GM19395 (cell line): Measurements from ENCODE around the gene ETNK1.
"Not testable (repeated sequence)": the region's sequence is repeated elsewhere in the genome, so short reads cannot be mapped to it uniquely, and the experiment has no call there.

Experiments used
- ATAC-seq: cut with Tn5 transposase; IDR thresholded peaks from one replicate; pipeline ENCODE4 v1.9.1; 2021; ENCODE audit warnings: mild to moderate bottlenecking, moderate library complexity; ENCODE audit not compliant: unreplicated experiment

The ETNK1 gene

GRCh38 chr12:22624870-22625761, at the start of gene ETNK1:
TSS of gene ETNK1 (plus strand) at chr12:22625171. CDS start at chr12:22625431, 260 bp downstream.
- peak; percentile 95 for ATAC-seq

- ATAC-seq, result no peak
Measured at GRCh38 chr12:22576065-22576464, 48.9 kb upstream of the ETNK1 start.

GRCh38 chr12:22576473-22576872, 48.5 kb upstream of the ETNK1 start:
- ATAC-seq, result no peak

DNA sequence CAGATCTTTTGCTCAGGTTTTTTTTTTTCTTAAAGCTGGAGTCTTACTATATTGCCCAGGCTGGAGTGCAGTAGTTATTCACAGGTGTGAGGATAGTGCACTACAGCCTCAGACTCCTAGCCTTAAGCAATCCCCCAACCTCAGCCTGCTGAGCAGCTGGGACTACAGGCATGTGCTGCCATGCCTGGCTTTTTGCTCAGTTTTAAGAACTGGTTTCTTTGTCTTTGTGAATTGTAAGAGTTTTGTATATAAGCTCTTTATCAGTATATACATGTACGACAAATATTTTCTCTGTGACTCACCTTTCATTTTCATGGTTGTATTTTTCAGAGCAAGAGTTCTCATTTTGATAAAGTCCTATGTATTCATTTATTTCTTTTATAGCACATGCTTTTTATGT, 47.3 kb upstream of the ETNK1 start:
- ATAC-seq, result no peak

- no peak for ATAC-seq
Measured at GRCh38 chr12:22578328-22578727, 46.6 kb upstream of the ETNK1 start.

- no peak for ATAC-seq
Measured at GRCh38 chr12:22588817-22589216, 36.2 kb upstream of the ETNK1 start.

DNA sequence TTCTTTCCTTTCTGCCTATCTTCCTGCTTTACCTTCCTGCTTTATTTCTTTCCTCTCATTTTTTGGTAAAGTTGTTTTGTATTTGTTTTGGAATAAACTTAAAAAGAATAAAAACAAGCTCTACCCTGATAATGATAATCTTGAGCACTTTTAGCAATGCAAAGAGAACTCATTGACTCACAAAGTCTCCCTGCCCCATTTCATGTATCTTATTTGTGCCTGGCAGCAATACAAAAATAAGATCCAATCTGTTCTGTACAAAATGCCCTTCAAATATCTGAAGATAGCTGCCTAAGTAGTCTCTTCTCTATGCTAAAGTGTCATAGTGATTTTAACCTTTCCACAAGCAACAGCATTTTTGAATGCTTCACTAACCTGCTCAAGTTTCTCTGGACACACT, 31.1 kb upstream of the ETNK1 start:
- ATAC-seq, result no peak

DNA sequence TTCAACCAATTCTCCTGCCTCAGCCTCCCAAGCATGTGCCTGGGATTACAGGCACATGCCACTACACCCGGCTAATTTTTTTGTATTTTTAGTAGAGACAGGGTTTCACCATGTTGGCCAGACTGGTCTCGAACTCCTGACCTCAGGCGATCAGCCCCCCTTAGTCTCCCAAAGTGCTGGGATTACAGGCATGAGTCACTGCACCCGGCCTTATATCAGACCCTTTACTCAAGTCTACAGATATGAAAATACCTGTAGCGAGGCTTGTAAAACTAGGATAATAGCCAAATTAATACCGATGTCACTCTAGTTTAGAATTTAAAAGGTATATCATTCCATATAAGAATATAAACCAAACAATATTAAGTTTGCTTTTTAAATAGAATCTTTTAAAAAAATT, 27.4 kb upstream of the ETNK1 start:
- not testable (repeated sequence) for ATAC-seq

GRCh38 chr12:22598141-22598762, 26.7 kb upstream of the ETNK1 start:
- no peak for ATAC-seq

- ATAC-seq, result no peak
Measured at GRCh38 chr12:22598763-22599161, 26.2 kb upstream of the ETNK1 start.

DNA sequence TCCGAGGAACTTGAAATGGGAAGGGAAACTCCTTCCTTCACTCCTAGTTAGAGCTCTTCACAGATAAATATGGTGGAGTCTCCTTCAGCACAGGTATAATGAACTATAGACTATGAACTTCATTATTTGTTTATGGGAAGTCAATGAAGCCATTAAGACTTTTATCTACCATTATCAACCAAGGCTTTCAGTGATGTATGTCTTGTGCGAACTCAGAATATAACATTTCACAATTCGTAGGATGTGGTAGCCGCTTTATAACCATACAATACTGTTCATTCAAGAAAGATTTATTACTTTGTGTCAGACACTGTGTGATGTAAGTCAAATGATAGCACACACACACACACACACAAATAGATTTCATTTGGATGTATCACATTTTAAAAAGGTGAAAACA, 24.8 kb upstream of the ETNK1 start:
- no peak for ATAC-seq

GRCh38 chr12:22609501-22609900, 15.5 kb upstream of the ETNK1 start:
- ATAC-seq, result no peak

- ATAC-seq, result no peak
Measured at GRCh38 chr12:22610131-22610530, 14.8 kb upstream of the ETNK1 start.

DNA sequence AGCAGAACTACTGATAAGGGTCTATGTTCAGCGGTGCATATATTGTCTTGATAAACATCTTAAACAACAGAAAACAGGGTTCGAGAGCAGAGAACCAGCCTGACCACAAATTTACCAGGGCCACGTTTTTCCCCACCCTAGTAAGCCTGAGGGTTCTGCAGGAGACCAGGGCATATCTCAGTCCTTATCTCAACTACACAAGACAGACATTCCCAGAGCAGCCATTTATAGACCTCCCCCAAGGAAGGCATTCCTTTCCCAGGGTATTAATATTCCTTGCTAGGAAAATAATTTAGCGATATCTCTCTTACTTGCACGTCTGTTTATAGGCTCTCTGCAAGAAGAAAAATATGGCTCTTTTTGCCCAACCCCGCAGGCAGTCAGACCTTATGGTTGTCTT, 12.1 kb upstream of the ETNK1 start:
- not testable (repeated sequence) for ATAC-seq

DNA sequence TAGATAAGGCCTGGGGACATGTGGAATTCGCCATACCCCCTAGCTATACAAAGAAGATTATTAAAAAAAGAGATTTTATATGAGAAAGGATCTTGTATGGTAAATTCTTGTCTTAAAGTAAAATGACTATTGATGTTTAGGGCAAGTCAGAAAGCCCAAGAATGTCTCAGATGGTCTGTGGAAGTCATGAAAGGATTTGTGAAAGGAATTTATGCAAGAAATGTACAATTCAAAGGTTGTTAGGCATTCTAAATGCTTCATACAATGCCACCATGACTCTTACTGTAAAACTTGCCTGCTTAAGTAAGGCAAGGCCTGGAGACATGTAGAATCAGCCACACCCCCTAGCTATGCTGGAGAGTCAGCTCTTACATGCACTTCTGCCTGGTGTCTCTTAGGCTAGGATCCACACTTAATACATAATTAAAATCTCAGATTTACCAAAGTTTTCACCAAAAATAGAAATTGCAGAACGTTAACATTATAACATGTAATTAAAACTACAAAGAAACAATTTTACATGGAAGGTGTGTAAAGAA, 8.9 kb upstream of the ETNK1 start:
- ATAC-seq, result no peak

GRCh38 chr12:22617630-22618029, 7.3 kb upstream of the ETNK1 start:
- ATAC-seq, result no peak

DNA sequence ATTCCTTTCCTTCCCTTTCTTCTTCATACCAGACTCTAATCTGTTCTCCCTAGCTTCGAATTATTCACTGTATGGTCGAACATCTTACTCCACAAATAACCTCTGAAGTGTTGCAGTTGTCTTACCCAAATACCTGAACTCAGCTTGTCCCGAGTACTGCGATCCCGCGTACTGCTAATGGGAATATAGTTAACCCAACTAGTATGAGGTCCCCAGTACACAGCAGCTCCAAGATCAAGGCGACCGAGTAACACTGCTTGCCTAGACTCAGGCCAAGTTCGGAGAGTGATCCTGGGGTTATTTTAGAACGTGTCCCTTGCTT, 462 bp upstream of the ETNK1 start:
- peak; percentile 9 for ATAC-seq

DNA sequence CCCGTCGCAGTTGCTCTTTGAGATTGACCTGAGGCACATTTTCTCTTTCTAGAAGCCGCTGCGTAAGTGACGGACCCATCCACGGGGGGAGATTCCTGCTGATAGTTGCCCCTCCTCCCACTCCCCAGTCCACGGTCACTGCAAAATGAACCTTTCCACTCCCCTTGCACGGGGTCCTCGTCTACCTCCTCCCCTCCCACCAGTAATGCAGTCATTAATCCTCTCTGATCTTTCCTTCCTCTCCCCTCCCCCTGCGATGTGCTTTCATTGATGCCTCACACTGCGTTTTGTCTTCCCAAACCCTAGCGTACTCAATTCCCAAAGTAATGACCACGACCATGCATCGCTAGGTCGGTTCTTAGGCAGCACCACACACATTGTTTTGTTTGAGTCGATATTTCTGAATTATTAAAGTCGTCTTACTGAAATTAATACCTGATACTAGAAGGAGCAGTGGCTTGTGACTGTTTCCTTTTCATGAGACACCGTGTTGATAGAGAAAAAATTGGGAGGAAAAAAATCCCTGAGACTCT, 857 bp downstream of the ETNK1 start:
- ATAC-seq, result peak; percentile 46

- peak; percentile 35 for ATAC-seq
Measured at GRCh38 chr12:22626406-22626805, 1.4 kb downstream of the ETNK1 start.

DNA sequence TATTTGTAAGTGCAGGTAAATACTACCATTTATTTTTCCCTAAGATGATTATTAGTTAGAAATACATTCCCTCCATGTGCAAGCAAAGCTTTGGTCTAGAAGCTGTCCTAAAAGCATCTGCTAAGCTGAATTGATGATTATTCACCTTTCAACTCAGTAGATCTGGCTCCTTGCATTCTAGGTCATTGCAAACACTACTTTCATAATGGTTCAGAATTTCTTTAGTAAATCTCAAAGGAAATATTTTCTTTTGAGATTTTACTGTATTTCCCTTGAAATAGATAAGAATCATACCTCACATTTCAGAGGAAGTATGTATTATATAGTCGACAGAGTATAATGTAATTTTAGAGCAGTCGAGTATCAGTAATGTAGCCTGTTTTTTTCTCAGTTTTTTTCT, 2.4 kb downstream of the ETNK1 start:
- ATAC-seq, result no peak

DNA sequence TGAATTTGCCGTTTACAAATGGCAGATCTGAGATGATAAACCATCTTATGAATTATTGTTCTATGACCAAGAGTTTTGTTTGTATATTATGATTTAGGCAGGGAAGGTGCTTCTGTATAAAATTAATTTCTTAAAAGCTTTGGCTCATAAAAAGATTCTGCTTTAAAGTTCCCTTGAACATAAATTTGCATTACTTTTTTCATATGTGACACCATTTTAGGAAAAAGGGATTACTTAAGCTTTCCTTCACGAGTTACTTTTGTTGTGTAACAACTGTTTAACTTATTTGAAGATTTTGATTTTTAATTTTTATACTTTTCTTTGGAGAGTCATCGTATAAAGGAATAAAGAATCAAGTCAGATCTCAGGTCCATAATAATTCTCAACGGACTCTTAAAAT, 3.3 kb downstream of the ETNK1 start:
- no peak for ATAC-seq

DNA sequence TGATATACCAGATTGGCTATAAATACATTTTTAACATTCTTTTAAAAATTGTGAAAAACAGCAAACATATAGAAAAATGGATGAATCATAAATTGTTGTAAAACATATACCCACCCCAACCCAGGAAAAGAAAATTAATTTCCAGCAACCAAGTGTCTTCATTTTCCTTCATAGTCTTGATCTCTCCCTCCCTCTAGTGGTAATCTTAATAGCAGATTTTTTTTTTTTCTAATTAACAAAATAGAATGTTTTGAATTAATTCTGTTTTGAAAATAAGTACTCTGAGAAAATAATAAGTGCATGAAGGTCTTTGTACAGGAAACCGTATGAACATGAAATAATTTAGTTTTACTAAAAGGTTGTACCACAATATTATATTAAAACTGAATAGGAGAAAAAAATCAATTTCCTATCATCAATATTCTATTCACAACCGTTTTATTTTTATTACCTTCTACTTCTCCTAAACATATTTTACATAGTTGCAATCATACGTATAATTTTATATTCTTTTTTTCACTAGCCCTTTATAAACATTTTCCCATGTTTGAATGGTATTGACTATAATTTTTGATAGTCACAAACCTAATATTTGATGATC, 7.0 kb downstream of the ETNK1 start:
- no peak for ATAC-seq
